Measurements from ENCODE around the gene UQCR11.

DNA sequence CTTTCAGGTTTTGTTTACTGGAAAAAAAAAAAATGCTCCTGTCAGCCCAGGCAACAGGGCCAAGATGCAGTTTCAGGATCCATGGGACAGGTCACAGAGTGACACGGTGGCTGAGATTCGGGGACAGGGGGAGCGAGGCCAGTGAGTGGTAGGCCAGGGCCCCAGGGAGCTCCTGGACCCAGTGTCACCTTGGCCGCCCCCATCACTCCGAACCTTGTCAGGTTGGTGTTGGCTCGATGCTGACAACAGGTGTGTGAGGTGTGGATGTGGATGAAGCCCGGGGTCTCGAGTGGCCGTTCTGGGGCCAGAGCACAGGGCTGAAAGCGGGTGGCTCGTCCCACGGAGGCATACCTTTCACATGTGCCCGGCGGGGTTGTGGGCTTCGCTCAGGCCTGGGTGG, 6.1 kb upstream of the UQCR11 start:
- TF ChIP-seq POLR2A (IDR thresholded peaks at IDR 0.05): no peak
- TF ChIP-seq CTCF (IDR thresholded peaks at IDR 0.05): no peak

Measured in sigmoid colon (tissue), 3 donors.